Thoracic aorta endothelial cell (primary cell): ENCODE measurements around the gene BLOC1S2. TPM values are rescaled to one million over a fixed set of nuclear protein-coding genes. Genes with fewer than 3 reads are reported as not detected.

Source experiments
- small RNA-seq: library from RNA; depleted of rRNA; stranded (forward); fragments of <200 nt; gene quantifications from one replicate; pipeline ENCODE3, GENCODE V24; 2012
- total RNA-seq: library from RNA; depleted of rRNA; stranded (reverse); fragments of >200 nt; gene quantifications from 2 replicates; pipeline ENCODE4 v1.2.3, GENCODE V29; 2012

The BLOC1S2 gene
- total RNA-seq: 58.7 and 68.8 TPM in 2 replicates

DNA sequence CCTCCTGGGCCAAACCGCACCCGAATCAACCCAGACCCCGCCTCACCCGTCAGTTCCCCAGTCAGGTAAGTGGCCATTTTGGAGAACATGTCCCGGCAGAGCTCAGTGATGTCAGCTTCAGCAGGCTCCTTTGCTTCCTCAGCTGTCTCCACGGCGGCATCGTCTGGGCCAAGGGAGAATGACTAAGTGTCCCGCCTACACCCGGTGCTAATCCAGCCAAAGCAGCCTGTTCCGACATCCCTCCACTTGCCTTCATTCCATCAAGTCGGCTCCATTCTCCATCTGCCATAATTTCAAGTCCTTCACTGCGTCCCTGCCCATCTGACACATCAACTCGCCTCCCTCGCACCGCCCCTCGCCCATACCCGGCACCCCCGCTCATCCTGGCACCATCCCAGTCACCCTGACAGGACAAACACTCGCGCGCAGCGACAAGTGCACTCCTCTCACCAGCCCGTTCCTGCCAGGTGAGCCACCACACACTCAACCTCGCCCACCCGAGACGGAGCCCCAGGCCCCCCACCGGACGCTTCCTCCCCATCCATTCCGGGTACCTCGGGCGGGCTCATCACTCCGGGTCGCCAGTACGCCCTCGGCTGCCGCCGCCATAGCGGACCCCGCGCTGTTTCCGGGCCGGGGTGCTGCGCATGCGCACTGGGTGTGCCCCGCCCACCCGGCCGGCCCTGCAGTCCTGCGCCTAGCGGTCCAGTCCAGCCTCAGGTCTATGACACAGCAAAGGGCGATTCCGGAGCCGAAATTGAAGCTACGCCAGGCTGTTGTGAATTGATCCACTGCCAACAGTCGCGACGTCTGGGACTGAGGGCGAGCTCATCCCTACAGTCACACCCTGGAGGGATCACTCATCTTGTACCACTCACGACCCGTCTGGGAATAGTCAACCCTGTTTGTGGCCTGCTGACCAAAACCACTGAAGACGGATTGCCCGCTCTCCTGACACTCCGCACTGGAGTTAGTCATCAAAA is at the start of gene BLOC1S2:
BLOC1S2 (minus strand) TSS at position 630 of the 983 bp plus-strand sequence; CDS start at position 609, 21 bp downstream.

DNA sequence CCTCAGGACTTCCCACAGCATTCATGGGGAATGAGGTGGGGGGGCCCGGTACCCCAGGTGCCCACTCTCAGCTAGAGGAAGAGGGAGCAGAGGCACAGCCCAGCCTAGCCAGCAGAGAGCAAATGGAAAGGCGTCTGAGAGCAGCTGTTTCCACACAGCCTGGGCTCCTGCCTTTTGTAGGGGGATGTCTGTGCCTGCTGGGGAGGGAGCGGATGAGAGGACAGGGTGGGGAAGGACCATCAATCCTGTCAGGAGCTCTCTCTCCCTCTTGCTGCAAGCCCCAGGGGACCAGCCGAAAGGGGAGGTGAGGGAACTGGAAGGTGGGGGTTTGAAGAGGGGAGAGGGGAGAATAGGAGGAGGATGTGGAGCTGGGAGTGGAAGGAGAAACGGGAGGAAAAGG is 43.6 kb upstream of the BLOC1S2 start, which contains the start of gene PKD2L1:
PKD2L1 (minus strand) TSS at position 150 of the 400 bp plus-strand sequence; CDS start at position 25, 125 bp downstream.

DNA sequence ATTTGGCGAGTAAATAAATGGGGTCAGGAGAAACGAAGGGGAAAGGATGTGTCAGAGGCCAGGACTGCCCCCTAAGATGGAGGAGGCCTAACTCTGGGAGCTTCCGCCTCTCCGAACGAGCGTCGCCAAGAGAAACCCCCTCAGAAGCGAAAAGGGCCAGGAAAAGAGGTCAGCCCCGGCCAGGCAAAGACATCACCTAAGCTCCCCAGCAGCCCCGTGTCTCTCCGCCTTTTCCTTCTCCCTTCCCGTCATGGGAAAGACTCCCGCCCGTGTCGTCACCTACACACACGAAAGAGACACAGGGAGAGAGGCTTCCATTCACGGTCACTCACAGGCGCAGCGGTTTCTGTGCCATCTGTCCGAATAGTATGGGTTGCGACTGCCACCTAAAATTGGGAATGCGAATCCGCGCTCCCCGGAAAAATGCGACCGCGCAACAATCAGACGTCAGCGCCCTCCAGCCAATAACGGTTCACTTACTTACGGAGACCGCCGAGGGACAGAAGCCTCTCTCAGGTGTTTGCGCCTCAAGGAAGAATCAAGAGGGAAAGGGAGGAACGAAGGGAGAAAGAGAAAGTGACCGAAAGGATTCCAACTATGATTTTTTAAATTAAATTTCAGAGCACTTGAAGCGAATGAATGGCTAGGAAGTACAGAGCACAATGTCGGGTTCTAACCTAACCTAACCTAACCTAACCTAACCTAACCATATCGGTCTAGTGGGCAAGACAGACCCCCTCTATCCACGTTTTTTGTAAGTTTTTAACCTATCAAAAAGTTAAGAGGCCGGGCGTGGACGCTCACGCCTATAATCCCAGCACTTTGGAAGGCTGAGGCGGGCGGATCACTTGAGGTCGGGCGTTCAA is 19.0 kb downstream of the BLOC1S2 start, which contains the start of gene CWF19L1:
CWF19L1 (minus strand) TSS at position 400 of the 866 bp plus-strand sequence; CDS start at position 355, 45 bp downstream.

Small RNA genes lying within 50 kb of the gene (small RNA-seq; reads per million reads assigned to genes)
- gene RNU6-422P: not detected
- gene SNORA12: 79.2 reads per million, percentile 98 among the genes with 10 or more reads in this experiment

Other genes with a start within 250 kb of the BLOC1S2 start
- gene CPN1, start 204.8 kb downstream of the BLOC1S2 start, total RNA-seq: not detected in 2 replicates
- 62.2 and 73.3 TPM in 2 replicates for gene ERLIN1, start 100.7 kb downstream of the BLOC1S2 start, total RNA-seq
- 39.6 and 40.7 TPM in 2 replicates for gene CHUK, start 57.1 kb downstream of the BLOC1S2 start, total RNA-seq
- gene CWF19L1, start 19.0 kb downstream of the BLOC1S2 start, total RNA-seq: 45.1 and 54.4 TPM in 2 replicates
- not detected in 2 replicates for gene PKD2L1, start 43.5 kb upstream of the BLOC1S2 start, total RNA-seq
- gene SCD, start 60.6 kb upstream of the BLOC1S2 start, total RNA-seq: 220 and 376 TPM in 2 replicates
- gene WNT8B, start 176.3 kb upstream of the BLOC1S2 start, total RNA-seq: not detected in 2 replicates
- gene SEC31B, start 233.2 kb upstream of the BLOC1S2 start, total RNA-seq: 3.3 and 6.0 TPM in 2 replicates
- 133 and 158 TPM in 2 replicates for gene NDUFB8, start 243.2 kb upstream of the BLOC1S2 start, total RNA-seq
- 10.1 and 13.0 TPM in 2 replicates for gene HIF1AN, start 249.3 kb upstream of the BLOC1S2 start, total RNA-seq